Pancreas (tissue), 10 donors: ENCODE data around the gene GCAT. TPM values are rescaled to one million over a fixed set of nuclear protein-coding genes. Genes with fewer than 3 reads are reported as not detected.
A peak's percentile ranks its signal among the peaks of the same experiment; 100 is the strongest.

Source experiments
- ATAC-seq, 4 donors: fragments of 200-7000 bp; cut with Tn5 transposase; one replicate each; pipeline versions ENCODE4 v1.8.0 to v1.9.1; 2020; ENCODE audit warnings: mild to moderate bottlenecking in 4 of 4, moderate library complexity in 4 of 4
- DNase-seq, 6 donors: peaks; one replicate each; pipeline ENCODE4 v3.0.0-alpha.2; 2020
- FAIRE-seq: peaks from 2 replicates; lab custom pipeline; 2012; peaks lifted over from hg19 to GRCh38; lab: Jason Lieb, UNC
- H3K27ac ChIP-seq, 4 donors: fragments of 200-600 bp; sonication (generic); 1 replicate in 3 of 4; 2 replicates in 1 of 4; pipeline versions ENCODE4 v1.5.0 to v1.8.0; 2020
- H3K27me3 ChIP-seq, 4 donors: fragments of 200-600 bp; one replicate each; pipeline ENCODE4 v1.8.0; 2021
- H3K36me3 ChIP-seq, 3 donors: fragments of 200-600 bp; sonication (generic) in 1 of 3; one replicate each; pipeline versions ENCODE4 v1.5.0 to v1.8.0; 2020 to 2021
- H3K4me1 ChIP-seq, 3 donors: fragments of 200-600 bp; one replicate each; pipeline ENCODE4 v1.8.0; 2021
- H3K4me3 ChIP-seq, 4 donors: fragments of 200-600 bp; sonication (generic) in 2 of 4; one replicate each; pipeline versions ENCODE4 v1.5.0 to v1.8.0; 2020 to 2021
- H3K9me3 ChIP-seq, 4 donors: fragments of 200-600 bp; one replicate each; pipeline ENCODE4 v1.8.0; 2021
- CTCF ChIP-seq, 4 donors: fragments of 200-600 bp; sonication (generic) in 3 of 4; IDR thresholded peaks; one replicate each; pipeline versions ENCODE4 v1.5.0 to v1.8.0; 2021; ENCODE audit warnings: antibody characterized with exemption in 4 of 4
- WGBS, 2 donors: extraction: QIAGEN DNeasy Blood & Tissue Kit; methylation state at CpG; one replicate each; pipeline ENCODE4 v1.1.7; 2013; 5-methylcytosine and 5-hydroxymethylcytosine counted together
- intact Hi-C, 3 donors: fragments of 100-400 bp; cut with DNase I; formaldehyde crosslinking; loops; one replicate each; pipeline versions ENCODE4 v1.11.1 to v1.14.2; 2022
- polyA plus RNA-seq, 2 donors: library from polyadenylated mRNA; stranded (reverse); fragments of 200-250 nt; gene quantifications; one replicate each; pipeline ENCODE4 v1.2.3, GENCODE V29; 2013
- total RNA-seq, 6 donors: library from RNA; stranded (reverse); fragmentation: NEBNext Ultra II Directional in 4 of 6; extraction: Animal tissue kit (Norgen Biotek cat#: 25700) in 4 of 6; gene quantifications; one replicate each; pipeline versions ENCODE4 v1.2.1 to v1.2.4, GENCODE V29; 2021 to 2023
- donor health status: healthy with polysubstance abuse.
- donor health status: DM: no; HTN: no; CAD: no; lungs with moderate emphysema.
- donor health status: DM: no; HTN: no; CAD: no.
- donor health status: control.
- donor health status: control.
- donor health status: Bipolar disorder and iron deficiency.
- donor health status: DM: yes; HTN: yes; CAD: no.
- donor health status: DM: no; HTN: no; CAD: no.
- donor health status: DM: no; HTN: no; CAD: no.
- donor health status: DM: yes; HTN: yes; CAD: no.

The GCAT gene
- total and polyA plus RNA-seq, 8 donors: 27.1 to 62.7 (median 37.8) TPM

- ATAC-seq (no peak), FAIRE-seq (no peak), DNase-seq (no peak)
- Histone ChIP-seq H3K9me3 (no peaks in the 10 kb centered on the region), H3K4me3 (no peak overlapping the region), H3K27me3 (no peaks in the 10 kb centered on the region), H3K27ac (no peak overlapping the region), H3K4me1 (peaks cover 0 to 7% (median 4%) of the 10 kb centered on the region in 3 donors), H3K36me3 (no peaks in the 10 kb centered on the region)
- TF ChIP-seq CTCF (IDR thresholded peaks at IDR 0.05): no peak
- 88 to 93% methylated on average over 10 of the region's 10 CpGs for WGBS, 2 donors
- intact Hi-C loops: no loop called here
Observed at GRCh38 chr22:37778370-37779009, 29.2 kb upstream of the GCAT start.

GRCh38 chr22:37781434-37782059, 26.2 kb upstream of the GCAT start:
- no peak overlapping the region for H3K4me3 ChIP-seq
- H3K4me1 ChIP-seq: peaks cover 0 to 7% (median 4%) of the 10 kb centered on the region in 3 donors
- 59 to 64% methylated on average over 13 of the region's 13 CpGs for WGBS, 2 donors
- H3K36me3 ChIP-seq: no peaks in the 10 kb centered on the region
- no peak for FAIRE-seq
- no peak for DNase-seq
- intact Hi-C loops: loop anchor here in 1 of 3 donors (10.0 kb wide), 1 partner anchor 57 kb away; no protein-coding TSS in a partner anchor
- no peaks in the 10 kb centered on the region for H3K27me3 ChIP-seq
- H3K27ac ChIP-seq: no peak overlapping the region
- no peak for ATAC-seq
- no peak for TF ChIP-seq CTCF (IDR thresholded peaks at IDR 0.05)
- no peaks in the 10 kb centered on the region for H3K9me3 ChIP-seq

GRCh38 chr22:37782340-37783168, 25.2 kb upstream of the GCAT start:
- Histone ChIP-seq H3K4me3 (no peak overlapping the region), H3K27me3 (no peaks in the 10 kb centered on the region), H3K9me3 (no peaks in the 10 kb centered on the region), H3K27ac (no peak overlapping the region), H3K4me1 (peaks cover 0 to 1% (median under 1%) of the 10 kb centered on the region in 3 donors), H3K36me3 (no peaks in the 10 kb centered on the region)
- no peak for DNase-seq
- no peak for FAIRE-seq
- 79 to 91% methylated on average over 18 of the region's 18 CpGs for WGBS, 2 donors
- intact Hi-C loops: loop anchor here in 1 of 3 donors (10.0 kb wide), 1 partner anchor 58 kb away; no protein-coding TSS in a partner anchor
- no peak for ATAC-seq
- no peak for TF ChIP-seq CTCF (IDR thresholded peaks at IDR 0.05)

DNA sequence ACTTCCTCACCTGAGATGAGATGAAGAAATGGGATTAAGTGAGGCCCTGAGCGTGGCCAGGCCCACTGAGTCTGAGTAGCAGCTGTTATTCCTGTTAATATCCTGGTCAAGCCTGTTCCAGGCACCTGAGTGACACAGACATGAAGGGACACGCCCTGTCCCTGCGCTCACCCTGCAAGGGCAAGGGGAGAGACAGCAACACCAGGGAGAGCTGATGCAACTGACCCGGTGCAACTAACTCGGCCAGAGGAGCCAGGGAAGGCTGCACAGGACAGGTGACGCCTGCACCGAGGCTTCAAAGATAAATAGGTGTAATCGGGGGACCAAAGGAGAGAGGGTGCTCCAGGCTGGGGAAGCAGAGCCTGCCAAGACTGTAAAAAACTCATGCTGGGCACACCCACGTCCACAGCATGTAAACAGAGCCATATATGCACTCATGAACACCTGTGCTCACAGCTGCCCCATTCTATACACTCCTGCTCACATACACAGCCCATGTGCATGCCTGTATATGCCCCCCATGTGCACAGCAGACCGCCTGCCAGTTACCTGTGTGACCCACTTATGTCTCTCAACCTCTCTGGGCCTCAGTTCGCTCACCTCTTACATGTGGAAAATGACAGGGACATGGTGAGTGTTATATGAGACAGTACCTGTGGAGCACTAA, 22.8 kb upstream of the GCAT start:
- H3K27me3 ChIP-seq: no peaks in the 10 kb centered on the region
- no peak overlapping the region for H3K27ac ChIP-seq
- H3K4me1 ChIP-seq: no peaks in the 10 kb centered on the region
- 45 to 61% methylated on average over 11 of the region's 11 CpGs for WGBS, 2 donors
- ATAC-seq: peak; percentile 48 to 82 (median 60)
- intact Hi-C loops: loop anchor here in 1 of 3 donors (10.0 kb wide), 1 partner anchor 60 kb away; no protein-coding TSS in a partner anchor
- no peaks in the 10 kb centered on the region for H3K9me3 ChIP-seq
- no peak for DNase-seq
- FAIRE-seq: no peak
- no peak for TF ChIP-seq CTCF (IDR thresholded peaks at IDR 0.05)
- H3K36me3 ChIP-seq: no peaks in the 10 kb centered on the region
- H3K4me3 ChIP-seq: no peak overlapping the region
